ENCODE results near the gene PIN4.

DNA sequence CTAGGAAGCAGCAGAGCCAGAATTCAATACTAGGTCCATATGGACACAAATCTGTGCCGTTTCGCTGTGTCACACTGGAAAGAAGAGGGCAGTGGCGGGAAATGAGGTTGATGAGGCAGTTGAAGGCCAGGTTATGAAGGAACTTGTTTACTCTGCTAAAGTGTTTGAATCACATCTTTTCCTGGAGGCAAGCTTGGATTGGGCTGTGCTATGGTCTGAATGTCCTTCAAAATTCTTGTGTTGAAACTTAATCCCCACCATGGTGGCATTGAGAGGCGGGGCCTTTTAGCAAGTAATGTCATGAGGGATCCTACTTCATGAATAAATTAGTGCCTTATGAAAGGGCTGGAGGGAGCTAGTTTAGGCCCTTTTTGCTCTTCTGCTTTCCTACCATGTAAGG is 59.4 kb downstream of the PIN4 start:
- TF ChIP-seq POLR2AphosphoS5 (IDR thresholded peaks at IDR 0.05) (no peak), EZH2 (IDR thresholded peaks at IDR 0.05; ENCODE audit: borderline replicate concordance, insufficient read depth, low read length, poor library complexity, severe bottlenecking) (no peak)
- TF ChIP-seq, protein P1, sequence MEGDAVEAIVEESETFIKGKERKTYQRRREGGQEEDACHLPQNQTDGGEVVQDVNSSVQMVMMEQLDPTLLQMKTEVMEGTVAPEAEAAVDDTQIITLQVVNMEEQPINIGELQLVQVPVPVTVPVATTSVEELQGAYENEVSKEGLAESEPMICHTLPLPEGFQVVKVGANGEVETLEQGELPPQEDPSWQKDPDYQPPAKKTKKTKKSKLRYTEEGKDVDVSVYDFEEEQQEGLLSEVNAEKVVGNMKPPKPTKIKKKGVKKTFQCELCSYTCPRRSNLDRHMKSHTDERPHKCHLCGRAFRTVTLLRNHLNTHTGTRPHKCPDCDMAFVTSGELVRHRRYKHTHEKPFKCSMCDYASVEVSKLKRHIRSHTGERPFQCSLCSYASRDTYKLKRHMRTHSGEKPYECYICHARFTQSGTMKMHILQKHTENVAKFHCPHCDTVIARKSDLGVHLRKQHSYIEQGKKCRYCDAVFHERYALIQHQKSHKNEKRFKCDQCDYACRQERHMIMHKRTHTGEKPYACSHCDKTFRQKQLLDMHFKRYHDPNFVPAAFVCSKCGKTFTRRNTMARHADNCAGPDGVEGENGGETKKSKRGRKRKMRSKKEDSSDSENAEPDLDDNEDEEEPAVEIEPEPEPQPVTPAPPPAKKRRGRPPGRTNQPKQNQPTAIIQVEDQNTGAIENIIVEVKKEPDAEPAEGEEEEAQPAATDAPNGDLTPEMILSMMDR (IDR thresholded peaks at IDR 0.05; ENCODE audit: poor library complexity, severe bottlenecking) = no peak
